HG02610 (cell line): ENCODE measurements around the gene HMGN2.

Source experiments
- ATAC-seq: cut with Tn5 transposase; IDR thresholded peaks from one replicate; pipeline ENCODE4 v1.9.1; 2021; ENCODE audit warnings: mild to moderate bottlenecking, moderate library complexity; ENCODE audit not compliant: unreplicated experiment

HMGN2 gene

GRCh38 chr1:26472320-26472900, at the start of gene HMGN2:
Gene HMGN2, plus strand, starts transcription at chr1:26472440. Its CDS starts 173 bp downstream, at chr1:26472613.
- ATAC-seq = peak; percentile 37

GRCh38 chr1:26429721-26430120, 42.5 kb upstream of the HMGN2 start:
- no peak for ATAC-seq

GRCh38 chr1:26431979-26432695, 40.1 kb upstream of the HMGN2 start, which contains the start of gene DHDDS:
Gene DHDDS, plus strand, starts transcription at chr1:26432321. Its CDS starts 625 bp downstream, at chr1:26432946.
- peak; percentile 91 for ATAC-seq

- ATAC-seq = no peak
These were observed 39.4 kb upstream of the HMGN2 start for GRCh38 chr1:26432793-26433192.

- ATAC-seq = no peak
These were observed 38.0 kb upstream of the HMGN2 start for GRCh38 chr1:26434161-26434752.

GRCh38 chr1:26438041-26438440, 34.2 kb upstream of the HMGN2 start:
- no peak for ATAC-seq

- ATAC-seq = no peak
These were observed 32.0 kb upstream of the HMGN2 start for GRCh38 chr1:26440259-26440658.

- no peak for ATAC-seq
These were observed 22.4 kb upstream of the HMGN2 start for GRCh38 chr1:26449868-26450267.

GRCh38 chr1:26450908-26451307, 21.3 kb upstream of the HMGN2 start:
- ATAC-seq = no peak

GRCh38 chr1:26452459-26453183, 19.6 kb upstream of the HMGN2 start:
- no peak for ATAC-seq

GRCh38 chr1:26459148-26459547, 13.1 kb upstream of the HMGN2 start:
- ATAC-seq = no peak

GRCh38 chr1:26459573-26460031, 12.6 kb upstream of the HMGN2 start:
- ATAC-seq = no peak

GRCh38 chr1:26468911-26469310, 3.3 kb upstream of the HMGN2 start:
- ATAC-seq = no peak

GRCh38 chr1:26469558-26469957, 2.7 kb upstream of the HMGN2 start:
- no peak for ATAC-seq

- ATAC-seq = no peak
These were observed 1.3 kb upstream of the HMGN2 start for GRCh38 chr1:26470878-26471497.

- peak; percentile 4 for ATAC-seq
These were observed 531 bp upstream of the HMGN2 start for GRCh38 chr1:26471498-26472319.

GRCh38 chr1:26472901-26473845, 933 bp downstream of the HMGN2 start:
- peak; percentile 66 for ATAC-seq

- no peak for ATAC-seq
These were observed 2.6 kb downstream of the HMGN2 start for GRCh38 chr1:26474818-26475217.

- ATAC-seq = no peak
These were observed 3.7 kb downstream of the HMGN2 start for GRCh38 chr1:26475989-26476388.
